Suprapubic skin (tissue), 3 donors: ENCODE results near the gene GEN1.

Source experiments
- EP300 ChIP-seq: sonication (generic); formaldehyde crosslinking; IDR thresholded peaks from one replicate; pipeline ENCODE4 v1.6.1; 2017; ENCODE audit warnings: antibody characterized with exemption
- POLR2A ChIP-seq, 2 donors: fragments of 450-650 bp; IDR thresholded peaks; one replicate each; pipeline ENCODE4 v1.6.1; 2017; ENCODE audit warnings: antibody characterized with exemption in 2 of 2, mild to moderate bottlenecking in 2 of 2, moderate library complexity in 2 of 2
- TF ChIP-seq, protein P1 (sequence below), 2 donors: fragments of 200-600 bp in 1 of 2; fragments of 450-650 bp in 1 of 2; sonication (generic) in 1 of 2; IDR thresholded peaks; one replicate each; pipeline ENCODE4 v1.5.1; 2016 to 2019; ENCODE audit warnings: antibody characterized with exemption in 2 of 2, mild to moderate bottlenecking in 1 of 2, moderate library complexity in 1 of 2

DNA sequence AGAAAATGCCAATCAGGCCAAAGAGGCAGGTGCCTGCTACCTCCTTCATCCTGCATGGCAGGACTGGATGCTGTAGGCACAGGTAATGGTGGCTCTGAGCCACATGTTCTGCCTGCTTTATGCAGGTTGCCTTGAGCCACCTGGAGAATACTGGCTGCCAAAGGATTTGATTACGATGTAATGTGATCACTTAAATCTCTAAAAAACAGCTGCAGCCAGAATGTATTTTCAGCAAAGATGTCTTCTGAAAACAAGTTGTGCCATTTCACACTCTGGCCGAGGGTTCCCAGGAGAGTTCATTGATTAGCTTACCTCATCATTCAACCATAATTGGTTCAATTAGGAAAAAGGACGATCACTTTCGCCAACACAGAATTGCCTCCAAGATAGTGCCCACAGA, 44.4 kb downstream of the GEN1 start:
- TF ChIP-seq EP300 (no peak), POLR2A (IDR thresholded peaks at IDR 0.05) (no peak)
- TF ChIP-seq, protein P1, sequence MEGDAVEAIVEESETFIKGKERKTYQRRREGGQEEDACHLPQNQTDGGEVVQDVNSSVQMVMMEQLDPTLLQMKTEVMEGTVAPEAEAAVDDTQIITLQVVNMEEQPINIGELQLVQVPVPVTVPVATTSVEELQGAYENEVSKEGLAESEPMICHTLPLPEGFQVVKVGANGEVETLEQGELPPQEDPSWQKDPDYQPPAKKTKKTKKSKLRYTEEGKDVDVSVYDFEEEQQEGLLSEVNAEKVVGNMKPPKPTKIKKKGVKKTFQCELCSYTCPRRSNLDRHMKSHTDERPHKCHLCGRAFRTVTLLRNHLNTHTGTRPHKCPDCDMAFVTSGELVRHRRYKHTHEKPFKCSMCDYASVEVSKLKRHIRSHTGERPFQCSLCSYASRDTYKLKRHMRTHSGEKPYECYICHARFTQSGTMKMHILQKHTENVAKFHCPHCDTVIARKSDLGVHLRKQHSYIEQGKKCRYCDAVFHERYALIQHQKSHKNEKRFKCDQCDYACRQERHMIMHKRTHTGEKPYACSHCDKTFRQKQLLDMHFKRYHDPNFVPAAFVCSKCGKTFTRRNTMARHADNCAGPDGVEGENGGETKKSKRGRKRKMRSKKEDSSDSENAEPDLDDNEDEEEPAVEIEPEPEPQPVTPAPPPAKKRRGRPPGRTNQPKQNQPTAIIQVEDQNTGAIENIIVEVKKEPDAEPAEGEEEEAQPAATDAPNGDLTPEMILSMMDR (IDR thresholded peaks at IDR 0.05): no peak
